NCI-H69 (cell line): Measurements from ENCODE around the gene ZNF850.

Experiments
- DNase-seq: peaks from one replicate; lab custom pipeline; 2025; lab: John Stamatoyannopoulos, UW

Gene ZNF850

GRCh38 chr19:36688058-36688457 is 84.5 kb downstream of the ZNF850 start:
- no peak for DNase-seq

DNA sequence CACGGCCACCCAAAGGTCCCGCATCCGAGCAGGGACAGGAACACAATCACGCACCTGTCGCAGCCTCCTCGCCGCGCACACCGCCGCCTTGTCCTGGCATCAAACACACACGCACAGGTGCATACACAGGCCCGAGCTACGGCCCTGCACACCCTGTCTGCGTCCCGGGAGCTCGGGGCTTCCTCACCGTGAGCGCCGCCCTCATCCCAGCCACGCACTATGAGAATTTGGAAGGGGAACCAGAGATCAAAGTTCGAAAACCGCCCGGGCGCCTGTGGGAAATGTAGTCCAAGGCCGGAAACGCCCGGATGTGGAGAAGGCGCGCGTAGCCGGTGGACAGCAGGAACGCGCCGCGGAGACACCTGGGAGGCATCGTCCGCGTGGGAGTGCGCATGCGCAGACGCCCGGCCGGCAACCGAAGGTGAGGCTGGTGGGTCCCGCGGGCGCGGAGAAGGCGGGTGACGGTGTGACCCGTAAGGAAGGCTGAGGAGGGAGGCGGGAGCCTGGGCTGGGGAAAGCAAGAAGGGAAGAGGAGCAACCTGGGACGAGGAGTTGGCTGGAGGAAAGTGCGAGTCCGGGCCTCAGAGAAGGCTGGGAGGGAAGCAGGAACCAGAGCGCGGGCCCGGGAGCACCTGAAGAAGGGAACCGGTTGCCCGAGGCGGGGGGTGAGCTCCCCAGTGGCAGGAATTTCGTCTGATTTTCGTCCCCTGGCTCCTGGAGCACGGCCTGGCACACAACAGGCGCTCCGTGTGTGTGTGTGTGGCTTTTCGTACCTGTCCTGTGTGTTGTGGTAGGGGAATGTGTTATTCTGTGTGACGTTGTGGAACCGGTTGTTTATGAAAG is 85.2 kb downstream of the ZNF850 start, which contains the start of gene ZNF567:
ZNF567 (plus strand) TSS at position 399 of the 843 bp plus-strand sequence. CDS start 7,256 bp downstream, outside the sequence.
- peak; percentile 98 for DNase-seq

GRCh38 chr19:36686365-36687213 is 86.0 kb downstream of the ZNF850 start:
- DNase-seq = peak; percentile 57

GRCh38 chr19:36685835-36686234 is 86.8 kb downstream of the ZNF850 start:
- no peak for DNase-seq

GRCh38 chr19:36679455-36679854 is 93.2 kb downstream of the ZNF850 start:
- DNase-seq = no peak

DNA sequence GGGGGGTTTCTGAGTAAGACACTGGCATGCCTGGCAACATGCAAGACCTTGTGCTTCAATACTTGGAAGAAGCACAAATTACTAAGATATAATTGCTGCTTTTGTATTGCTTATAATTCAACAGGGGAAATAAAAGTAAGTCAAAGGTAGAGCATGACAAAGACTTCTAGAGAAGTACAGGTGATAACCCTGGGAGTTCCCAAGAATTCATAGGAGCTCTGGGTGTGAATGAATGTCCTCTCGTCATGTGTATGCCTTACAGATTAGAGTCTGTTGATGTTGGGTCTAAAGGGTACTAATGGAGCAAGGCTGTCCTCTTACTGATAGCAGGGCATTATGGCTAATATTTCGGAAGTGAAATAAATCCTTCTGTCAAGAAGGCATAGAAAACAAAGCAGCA is 98.4 kb downstream of the ZNF850 start:
- no peak for DNase-seq

DNA sequence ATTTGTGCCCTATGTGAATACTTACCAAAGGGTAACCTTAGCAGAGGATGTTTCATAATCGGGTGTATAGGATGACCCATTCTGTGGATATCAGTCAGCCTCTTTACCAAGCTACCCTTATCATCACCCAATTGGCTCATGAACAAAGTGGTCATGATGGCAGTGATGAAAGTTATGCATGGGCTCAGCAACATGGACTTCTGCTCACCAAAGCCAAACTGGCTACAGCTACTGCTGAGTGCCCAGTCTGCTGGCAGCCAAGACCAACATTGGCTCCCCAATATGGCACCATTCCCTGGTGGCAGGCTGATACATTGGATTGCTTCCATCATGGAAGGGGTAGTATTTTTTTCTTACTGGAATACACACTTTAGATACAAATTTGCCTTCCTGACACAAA is 100.2 kb downstream of the ZNF850 start:
- no peak for DNase-seq

DNA sequence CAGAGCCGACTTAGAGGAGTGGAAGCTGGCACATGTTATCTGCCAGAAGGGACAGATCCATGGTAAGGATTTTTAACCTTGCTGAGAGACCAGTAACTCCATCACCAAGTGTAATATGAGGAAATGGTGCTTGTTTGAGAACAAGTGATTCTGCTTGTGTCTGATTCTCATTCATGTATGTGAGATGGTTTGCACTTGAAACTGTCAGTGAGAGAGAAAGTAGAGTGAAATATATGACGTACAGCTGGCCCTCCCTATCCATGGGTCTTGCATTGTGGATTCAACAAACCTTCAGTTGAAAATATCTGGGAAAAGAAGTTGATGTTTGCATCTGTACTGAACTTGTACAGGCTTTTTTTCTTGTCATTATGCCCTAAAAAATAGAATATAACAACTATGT is 104.0 kb downstream of the ZNF850 start:
- no peak for DNase-seq

- no peak for DNase-seq
These were observed 106.8 kb downstream of the ZNF850 start for GRCh38 chr19:36665832-36666231.
